Natural killer cell (primary cell): Measurements from ENCODE around the gene TAL1. TPM values are rescaled to one million over a fixed set of nuclear protein-coding genes. Genes with fewer than 3 reads are reported as not detected.

ENCODE experiments used
- ATAC-seq, 3 donors: fragments of 150-1000 bp in 2 of 3; fragments of 200-7000 bp in 1 of 3; cut with Tn5 transposase; 1 replicate in 1 of 3; 2 replicates in 2 of 3; pipeline ENCODE4 v1.10.0; 2021; ENCODE audit warnings: mild to moderate bottlenecking in 2 of 3, moderate library complexity in 2 of 3
- DNase-seq, 2 donors: peaks; one replicate each; pipeline versions ENCODE4 v3.0.0 to v3.0.0-alpha.2; 2013 to 2021; ENCODE audit warnings: mixed read lengths in 1 of 2
- H3K27ac ChIP-seq: one replicate; pipeline ENCODE4 v1.5.1; 2013; ENCODE audit warnings: mild to moderate bottlenecking, low read length
- H3K27me3 ChIP-seq: one replicate; pipeline ENCODE4 v1.6.1; 2013; ENCODE audit warnings: low read length; ENCODE audit not compliant: control insufficient read depth, insufficient read depth
- H3K36me3 ChIP-seq: one replicate; pipeline ENCODE4 v1.6.1; 2013; ENCODE audit warnings: low read length; ENCODE audit not compliant: control insufficient read depth, insufficient read depth
- H3K4me1 ChIP-seq: one replicate; pipeline ENCODE4 v1.6.1; 2013; ENCODE audit warnings: low read length; ENCODE audit not compliant: control insufficient read depth, insufficient read depth
- H3K4me3 ChIP-seq: one replicate; pipeline ENCODE4 v1.5.1; 2013; ENCODE audit warnings: low read length
- H3K9me3 ChIP-seq: one replicate; pipeline ENCODE4 v1.6.1; 2013; ENCODE audit warnings: low read length; ENCODE audit not compliant: control insufficient read depth, insufficient read depth
- H3K27ac Mint-ChIP-seq, 2 donors: one replicate each; pipeline ENCODE4 v1.8.0; 2022; ENCODE audit warnings: mild to moderate bottlenecking in 2 of 2, mixed read lengths in 2 of 2, moderate library complexity in 1 of 2
- H3K27me3 Mint-ChIP-seq, 2 donors: one replicate each; pipeline ENCODE4 v1.8.0; 2022; ENCODE audit warnings: low read depth in 2 of 2, mixed read lengths in 2 of 2
- H3K36me3 Mint-ChIP-seq: one replicate; pipeline ENCODE4 v1.8.0; 2022; ENCODE audit warnings: mixed read lengths
- H3K4me1 Mint-ChIP-seq, 2 donors: one replicate each; pipeline ENCODE4 v1.8.0; 2022; ENCODE audit warnings: mixed read lengths in 2 of 2
- H3K4me3 Mint-ChIP-seq: one replicate; pipeline ENCODE4 v1.8.0; 2022; ENCODE audit warnings: mild to moderate bottlenecking, moderate library complexity, mixed read lengths
- H3K9me3 Mint-ChIP-seq, 2 donors: one replicate each; pipeline ENCODE4 v1.8.0; 2022; ENCODE audit warnings: mixed read lengths in 2 of 2
- WGBS: methylation state at CpG from one replicate; pipeline ENCODE4 v1.1.7; 2013; ENCODE audit warnings: missing lambda C conversion rate; ENCODE audit not compliant: insufficient coverage; 5-methylcytosine and 5-hydroxymethylcytosine counted together
- intact Hi-C: fragments of 100-400 bp; cut with micrococcal nuclease; formaldehyde crosslinking; loops from one replicate; pipeline ENCODE4 v1.14.2; 2022
- total RNA-seq, 4 donors: library from RNA; stranded (reverse); fragments of 120-200 nt in 1 of 4; gene quantifications; one replicate each; pipeline versions ENCODE4 v1.2.3 to v1.2.4, GENCODE V29; 2013 to 2022
- TF ChIP-seq, protein P1 (sequence below): fragments of 200-600 bp; IDR thresholded peaks from one replicate; pipeline ENCODE4 v1.8.0; 2022; ENCODE audit warnings: antibody characterized with exemption

Gene TAL1
- total RNA-seq, 3 donors from 2014 or later (not counting 1 experiment from before 2014, with no cell fraction given) = 0.91 to 6.7 (median 3.5) TPM

DNA sequence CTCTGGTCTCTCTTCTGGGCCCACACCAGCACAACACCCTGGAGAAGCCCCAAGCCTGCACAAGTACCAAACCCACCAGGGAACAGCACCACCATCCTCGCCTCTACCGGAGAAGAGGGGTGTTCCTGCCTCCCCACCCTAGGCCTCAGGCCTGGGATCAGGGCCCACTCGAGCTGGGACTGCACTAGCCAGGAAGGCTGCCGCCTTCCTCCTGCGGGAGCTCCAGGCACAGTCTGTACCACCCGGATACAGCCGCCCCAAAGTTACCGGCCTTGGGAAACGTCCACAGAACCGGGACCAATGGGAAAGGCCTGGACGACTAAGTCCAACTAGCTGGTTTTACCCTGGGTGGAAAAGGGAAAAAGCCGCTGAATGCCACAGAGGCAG lies 3.4 kb downstream of the TAL1 start:
- H3K4me1 Mint-ChIP-seq = peaks cover 22 to 41% of the 10 kb centered on the region in 2 donors
- Histone ChIP-seq H3K4me1 (peaks cover 28% of the 10 kb centered on the region), H3K27ac (no peak overlapping the region), H3K9me3 (no peaks in the 10 kb centered on the region), H3K36me3 (no peaks in the 10 kb centered on the region), H3K4me3 (no peak overlapping the region), H3K27me3 (peaks cover 70% of the 10 kb centered on the region)
- DNase-seq (no peak), ATAC-seq (no peak)
- H3K4me3 Mint-ChIP-seq = no peak overlapping the region
- H3K9me3 Mint-ChIP-seq = no peaks in the 10 kb centered on the region
- TF ChIP-seq, protein P1, sequence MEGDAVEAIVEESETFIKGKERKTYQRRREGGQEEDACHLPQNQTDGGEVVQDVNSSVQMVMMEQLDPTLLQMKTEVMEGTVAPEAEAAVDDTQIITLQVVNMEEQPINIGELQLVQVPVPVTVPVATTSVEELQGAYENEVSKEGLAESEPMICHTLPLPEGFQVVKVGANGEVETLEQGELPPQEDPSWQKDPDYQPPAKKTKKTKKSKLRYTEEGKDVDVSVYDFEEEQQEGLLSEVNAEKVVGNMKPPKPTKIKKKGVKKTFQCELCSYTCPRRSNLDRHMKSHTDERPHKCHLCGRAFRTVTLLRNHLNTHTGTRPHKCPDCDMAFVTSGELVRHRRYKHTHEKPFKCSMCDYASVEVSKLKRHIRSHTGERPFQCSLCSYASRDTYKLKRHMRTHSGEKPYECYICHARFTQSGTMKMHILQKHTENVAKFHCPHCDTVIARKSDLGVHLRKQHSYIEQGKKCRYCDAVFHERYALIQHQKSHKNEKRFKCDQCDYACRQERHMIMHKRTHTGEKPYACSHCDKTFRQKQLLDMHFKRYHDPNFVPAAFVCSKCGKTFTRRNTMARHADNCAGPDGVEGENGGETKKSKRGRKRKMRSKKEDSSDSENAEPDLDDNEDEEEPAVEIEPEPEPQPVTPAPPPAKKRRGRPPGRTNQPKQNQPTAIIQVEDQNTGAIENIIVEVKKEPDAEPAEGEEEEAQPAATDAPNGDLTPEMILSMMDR = no peak
- WGBS = 53% methylated on average over 12 of the region's 12 CpGs
- peaks cover 69 to 74% of the 10 kb centered on the region in 2 donors for H3K27me3 Mint-ChIP-seq
- no peak overlapping the region for H3K27ac Mint-ChIP-seq
- no peaks in the 10 kb centered on the region for H3K36me3 Mint-ChIP-seq
- intact Hi-C loops = no loop called here

DNA sequence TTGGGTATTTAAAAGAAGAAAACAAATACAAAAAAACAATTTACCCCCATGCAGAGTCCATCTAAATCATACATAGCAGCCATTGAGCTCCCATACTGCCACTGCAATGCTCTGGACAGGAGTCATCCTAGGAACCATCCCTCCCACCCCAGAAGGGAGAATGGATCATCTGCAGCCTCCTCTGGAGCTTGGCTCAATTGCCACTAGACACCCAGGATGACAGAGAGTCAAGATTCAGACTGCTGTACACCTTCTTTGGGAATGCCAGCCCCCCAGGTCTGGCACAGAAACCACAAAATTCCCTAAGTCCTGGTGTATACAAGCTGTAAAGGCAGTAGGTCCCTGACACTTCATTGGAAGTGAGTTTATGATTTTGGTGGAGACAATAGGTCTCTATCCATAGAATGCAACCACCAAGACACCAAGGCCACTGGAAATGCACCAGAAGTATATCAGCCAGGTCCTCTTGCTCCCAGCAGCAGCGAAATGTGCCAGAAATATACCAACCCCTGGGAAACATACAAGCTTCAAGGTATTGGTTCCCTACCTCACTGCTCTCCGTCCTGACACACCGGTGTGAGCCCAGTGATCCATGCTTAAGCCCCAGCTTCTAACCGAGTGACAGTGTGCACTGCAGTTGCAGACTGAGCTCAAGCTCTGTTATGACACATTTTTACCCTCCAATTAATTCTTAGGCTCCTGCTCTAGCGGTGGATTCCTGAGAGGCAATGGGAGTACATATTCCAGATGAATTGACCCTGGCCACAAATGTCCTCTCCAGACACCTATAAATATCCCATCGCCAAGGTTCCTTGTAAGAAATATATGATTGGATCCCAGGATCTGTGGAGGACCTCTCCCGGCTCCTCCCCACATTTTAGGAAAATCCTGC lies 4.4 kb downstream of the TAL1 start:
- Mint-ChIP-seq H3K27me3 (peaks cover 59 to 63% of the 10 kb centered on the region in 2 donors), H3K4me1 (peaks cover 22 to 39% of the 10 kb centered on the region in 2 donors), H3K4me3 (no peak overlapping the region), H3K27ac (no peak overlapping the region), H3K36me3 (no peaks in the 10 kb centered on the region), H3K9me3 (no peaks in the 10 kb centered on the region)
- no peaks in the 10 kb centered on the region for H3K9me3 ChIP-seq
- H3K4me1 ChIP-seq = peaks cover 28% of the 10 kb centered on the region
- 87% methylated on average over 7 of the region's 7 CpGs for WGBS
- no peak for DNase-seq
- H3K4me3 ChIP-seq = no peak overlapping the region
- no peaks in the 10 kb centered on the region for H3K36me3 ChIP-seq
- intact Hi-C loops = no loop called here
- TF ChIP-seq, protein P1 = no peak
- H3K27ac ChIP-seq = no peak overlapping the region
- H3K27me3 ChIP-seq = peaks cover 62% of the 10 kb centered on the region
- ATAC-seq = no peak

DNA sequence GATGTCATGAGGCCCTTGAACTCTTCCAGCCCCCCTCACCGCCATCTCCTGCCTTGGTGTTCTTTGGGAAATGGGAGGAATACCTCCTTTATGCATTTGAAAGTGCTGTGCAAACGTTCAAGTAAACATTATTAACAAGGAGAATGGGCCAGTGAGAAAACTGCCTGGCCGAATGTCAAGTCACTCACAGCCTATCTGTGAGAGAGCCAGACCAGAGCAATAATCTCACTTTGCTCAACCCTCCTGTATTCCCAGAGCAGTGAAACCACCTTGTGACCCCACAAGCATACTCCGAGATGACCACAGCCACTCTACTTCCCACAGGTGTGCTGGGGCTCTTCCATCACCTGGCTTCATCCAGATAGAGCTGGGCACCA lies 5.2 kb downstream of the TAL1 start:
- Histone ChIP-seq H3K36me3 (no peaks in the 10 kb centered on the region), H3K9me3 (no peaks in the 10 kb centered on the region), H3K4me1 (peaks cover 21% of the 10 kb centered on the region), H3K27me3 (peaks cover 59% of the 10 kb centered on the region), H3K27ac (no peak overlapping the region), H3K4me3 (no peak overlapping the region)
- TF ChIP-seq, protein P1 = no peak
- Mint-ChIP-seq H3K27ac (no peak overlapping the region), H3K4me3 (no peak overlapping the region), H3K36me3 (no peaks in the 10 kb centered on the region), H3K9me3 (no peaks in the 10 kb centered on the region), H3K27me3 (peaks cover 55 to 57% of the 10 kb centered on the region in 2 donors), H3K4me1 (peaks cover 21 to 33% of the 10 kb centered on the region in 2 donors)
- no peak for DNase-seq
- 77% methylated on average over 4 of the region's 4 CpGs for WGBS
- no peak for ATAC-seq
- intact Hi-C loops = no loop called here
